ENCODE results near the gene NUCB2.

Gene NUCB2

GRCh38 chr11:17272801-17273200 is 3.7 kb upstream of the NUCB2 start:
- DNase-seq: no peak

- DNase-seq: no peak
These were observed 3.3 kb upstream of the NUCB2 start for GRCh38 chr11:17273211-17273610.

GRCh38 chr11:17273668-17274282 is 2.8 kb upstream of the NUCB2 start:
- peak; percentile 19 for DNase-seq

- DNase-seq: no peak
These were observed 921 bp upstream of the NUCB2 start for GRCh38 chr11:17275400-17276235.

GRCh38 chr11:17277024-17277584 is 565 bp downstream of the NUCB2 start:
- peak; percentile 65 for DNase-seq

GRCh38 chr11:17280494-17281127 is 4.1 kb downstream of the NUCB2 start:
- no peak for DNase-seq

- DNase-seq: no peak
These were observed 9.8 kb downstream of the NUCB2 start for GRCh38 chr11:17286332-17286731.

GRCh38 chr11:17287058-17287457 is 10.5 kb downstream of the NUCB2 start:
- DNase-seq: no peak

- DNase-seq: no peak
These were observed 15.2 kb downstream of the NUCB2 start for GRCh38 chr11:17291710-17292109.

GRCh38 chr11:17293311-17293710 is 16.8 kb downstream of the NUCB2 start:
- no peak for DNase-seq

GRCh38 chr11:17294033-17294432 is 17.5 kb downstream of the NUCB2 start:
- no peak for DNase-seq

- DNase-seq: no peak
These were observed 20.5 kb downstream of the NUCB2 start for GRCh38 chr11:17296852-17297559.

- DNase-seq: no peak
These were observed 21.8 kb downstream of the NUCB2 start for GRCh38 chr11:17298302-17298701.

GRCh38 chr11:17300372-17300771 is 23.8 kb downstream of the NUCB2 start:
- no peak for DNase-seq

GRCh38 chr11:17313349-17314231 is 37.1 kb downstream of the NUCB2 start:
- DNase-seq: no peak

GRCh38 chr11:17314232-17314547 is 37.7 kb downstream of the NUCB2 start:
- no peak for DNase-seq

- no peak for DNase-seq
These were observed 38.4 kb downstream of the NUCB2 start for GRCh38 chr11:17314904-17315426.

GRCh38 chr11:17328871-17329494 is 52.4 kb downstream of the NUCB2 start:
- no peak for DNase-seq

- no peak for DNase-seq
These were observed 55.1 kb downstream of the NUCB2 start for GRCh38 chr11:17331669-17332068.

- DNase-seq: no peak
These were observed 57.5 kb downstream of the NUCB2 start for GRCh38 chr11:17333799-17334586.

- DNase-seq: no peak
These were observed 66.7 kb downstream of the NUCB2 start for GRCh38 chr11:17343257-17343656.

Measured in NCI-H146 (cell line).